ENCODE data around the gene PCDHB3.

Gene PCDHB3

DNA sequence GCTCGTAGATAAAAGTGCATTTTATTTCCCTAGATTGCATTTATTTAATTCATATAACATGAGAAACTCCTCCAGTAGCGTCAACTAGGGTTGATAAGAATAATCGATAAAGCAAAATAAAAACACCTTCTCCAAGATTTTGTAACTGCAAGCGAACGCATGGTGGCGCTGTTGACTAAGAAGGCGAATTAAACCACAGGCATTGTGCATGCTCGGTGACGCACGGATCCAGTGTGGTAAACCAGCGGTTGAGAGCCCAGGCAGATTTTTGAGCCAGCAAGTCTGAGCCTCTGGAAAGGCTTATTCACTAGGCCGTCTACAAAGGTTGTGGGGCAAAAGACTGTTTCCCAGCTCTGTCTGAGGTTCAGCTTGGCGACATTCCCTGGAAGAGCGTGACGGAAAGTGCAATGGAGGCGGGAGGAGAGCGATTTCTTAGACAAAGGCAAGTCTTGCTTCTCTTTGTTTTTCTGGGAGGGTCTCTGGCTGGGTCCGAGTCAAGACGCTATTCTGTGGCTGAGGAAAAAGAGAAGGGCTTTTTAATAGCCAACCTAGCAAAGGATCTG lies at the start of gene PCDHB3:
Gene PCDHB3, plus strand, starts transcription at position 231 of the 563 bp plus-strand sequence. Its CDS starts 177 bp downstream, at position 408.
- TF ChIP-seq, protein P1, sequence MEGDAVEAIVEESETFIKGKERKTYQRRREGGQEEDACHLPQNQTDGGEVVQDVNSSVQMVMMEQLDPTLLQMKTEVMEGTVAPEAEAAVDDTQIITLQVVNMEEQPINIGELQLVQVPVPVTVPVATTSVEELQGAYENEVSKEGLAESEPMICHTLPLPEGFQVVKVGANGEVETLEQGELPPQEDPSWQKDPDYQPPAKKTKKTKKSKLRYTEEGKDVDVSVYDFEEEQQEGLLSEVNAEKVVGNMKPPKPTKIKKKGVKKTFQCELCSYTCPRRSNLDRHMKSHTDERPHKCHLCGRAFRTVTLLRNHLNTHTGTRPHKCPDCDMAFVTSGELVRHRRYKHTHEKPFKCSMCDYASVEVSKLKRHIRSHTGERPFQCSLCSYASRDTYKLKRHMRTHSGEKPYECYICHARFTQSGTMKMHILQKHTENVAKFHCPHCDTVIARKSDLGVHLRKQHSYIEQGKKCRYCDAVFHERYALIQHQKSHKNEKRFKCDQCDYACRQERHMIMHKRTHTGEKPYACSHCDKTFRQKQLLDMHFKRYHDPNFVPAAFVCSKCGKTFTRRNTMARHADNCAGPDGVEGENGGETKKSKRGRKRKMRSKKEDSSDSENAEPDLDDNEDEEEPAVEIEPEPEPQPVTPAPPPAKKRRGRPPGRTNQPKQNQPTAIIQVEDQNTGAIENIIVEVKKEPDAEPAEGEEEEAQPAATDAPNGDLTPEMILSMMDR (IDR thresholded peaks at IDR 0.05; ENCODE audit: low read depth, low read length), result no peak
- DNase-seq (ENCODE audit: low read depth in 2 of 2), result peak in 1 of 2 donors; percentile 41

DNA sequence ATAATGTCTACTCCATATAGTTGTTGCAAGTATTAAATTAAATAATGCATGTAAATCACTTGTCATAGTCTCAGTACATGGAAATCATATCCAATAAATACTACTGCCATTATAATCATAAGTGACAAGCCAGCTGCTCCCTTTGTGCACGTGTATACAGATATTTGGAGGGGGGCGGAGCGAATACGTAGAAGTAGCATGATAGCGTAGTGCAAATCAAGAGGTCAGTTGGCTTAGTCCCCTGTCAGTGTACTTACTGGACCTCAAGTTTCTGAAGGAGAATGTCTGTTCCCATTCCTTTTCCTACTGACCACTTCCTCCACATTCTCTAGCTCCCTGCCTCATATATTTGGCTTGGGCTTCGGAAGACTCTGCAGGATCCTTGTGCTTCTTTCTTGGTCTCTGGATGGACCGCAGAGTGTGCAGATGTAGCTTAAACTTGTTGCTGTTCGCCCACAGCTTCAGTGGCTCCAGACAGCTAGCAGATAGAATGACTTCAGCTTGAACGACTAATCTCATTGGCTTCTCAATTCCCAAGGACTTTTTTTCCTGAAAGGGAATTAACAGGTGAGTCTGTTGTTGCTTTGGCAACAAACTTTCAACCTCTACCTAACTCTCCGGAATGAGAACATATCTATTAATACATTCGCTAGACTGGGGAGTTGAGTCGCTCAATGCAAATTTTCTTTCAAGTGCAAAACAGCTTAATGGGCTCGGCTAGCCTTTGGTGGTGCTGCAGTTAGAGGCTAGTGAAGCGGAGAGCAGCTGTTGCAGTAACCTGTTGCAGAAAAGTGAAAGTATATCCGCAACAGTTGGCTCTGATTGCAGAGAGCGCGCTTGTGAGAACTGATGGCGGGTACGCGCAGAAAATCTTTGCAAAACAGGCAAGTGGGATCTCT lies 49.4 kb upstream of the PCDHB3 start, which contains the start of gene PCDHB1:
Gene PCDHB1, plus strand, starts transcription at position 753 of the 899 bp plus-strand sequence. Its CDS starts 97 bp downstream, at position 850.
- peak within 1 kb of the TSS; percentile 15 to 18 for H3K4me3 ChIP-seq (replicated peaks in 1 of 2; ENCODE audit: low read depth in 2 of 2, low read length in 2 of 2)
- TF ChIP-seq, protein P1 (IDR thresholded peaks at IDR 0.05; ENCODE audit: low read depth, low read length), result no peak
- DNase-seq (ENCODE audit: low read depth in 2 of 2), result no peak

More for the DNA sequence above, at the start of gene PCDHB3:
- no peak within 1 kb of the TSS for H3K4me3 ChIP-seq (replicated peaks in 1 of 2; ENCODE audit: low read depth in 2 of 2, low read length in 2 of 2)

DNA sequence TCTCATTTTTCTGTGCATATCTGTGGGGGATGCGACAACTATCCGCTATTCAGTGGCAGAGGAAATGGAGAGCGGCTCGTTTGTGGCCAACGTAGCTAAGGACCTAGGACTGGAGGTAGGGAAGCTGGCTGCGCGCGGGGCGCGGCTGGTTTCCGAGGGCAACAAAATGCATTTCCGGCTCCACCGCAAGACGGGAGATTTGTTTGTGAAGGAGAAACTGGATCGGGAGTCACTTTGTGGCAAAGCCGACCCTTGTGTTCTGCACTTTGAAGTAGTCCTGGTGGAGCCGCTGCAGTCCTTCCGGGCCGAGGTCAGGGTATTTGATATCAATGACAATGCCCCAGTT lies 48.8 kb upstream of the PCDHB3 start:
- H3K4me3 ChIP-seq (replicated peaks in 1 of 2; ENCODE audit: low read depth in 2 of 2, low read length in 2 of 2), result peak overlapping the region; percentile 15 to 18
- TF ChIP-seq, protein P1 (IDR thresholded peaks at IDR 0.05; ENCODE audit: low read depth, low read length), result no peak
- DNase-seq (ENCODE audit: low read depth in 2 of 2), result no peak

DNA sequence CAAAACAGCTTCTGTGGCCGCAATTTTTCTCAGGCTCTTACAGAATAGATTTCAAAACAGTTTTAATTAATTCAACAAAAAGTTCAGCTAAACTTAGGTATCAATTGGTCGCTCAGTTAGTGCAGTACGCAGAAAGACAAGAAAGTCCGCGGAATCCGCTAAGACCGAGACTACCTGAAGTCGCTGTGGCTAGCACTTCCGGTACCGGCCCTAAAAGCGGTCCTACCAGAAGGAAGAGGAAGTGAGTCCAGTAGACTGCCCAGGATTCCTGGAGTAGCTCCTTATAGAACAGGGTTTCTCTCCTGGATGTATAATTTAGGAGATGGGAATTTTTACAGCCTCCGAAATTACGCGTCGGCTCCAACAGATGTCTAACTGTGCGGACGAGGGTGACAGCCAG lies 22.4 kb upstream of the PCDHB3 start:
- DNase-seq (ENCODE audit: low read depth in 2 of 2), result no peak
- TF ChIP-seq, protein P1 (IDR thresholded peaks at IDR 0.05; ENCODE audit: low read depth, low read length), result no peak
- no peak overlapping the region for H3K4me3 ChIP-seq (replicated peaks in 1 of 2; ENCODE audit: low read depth in 2 of 2, low read length in 2 of 2)

DNA sequence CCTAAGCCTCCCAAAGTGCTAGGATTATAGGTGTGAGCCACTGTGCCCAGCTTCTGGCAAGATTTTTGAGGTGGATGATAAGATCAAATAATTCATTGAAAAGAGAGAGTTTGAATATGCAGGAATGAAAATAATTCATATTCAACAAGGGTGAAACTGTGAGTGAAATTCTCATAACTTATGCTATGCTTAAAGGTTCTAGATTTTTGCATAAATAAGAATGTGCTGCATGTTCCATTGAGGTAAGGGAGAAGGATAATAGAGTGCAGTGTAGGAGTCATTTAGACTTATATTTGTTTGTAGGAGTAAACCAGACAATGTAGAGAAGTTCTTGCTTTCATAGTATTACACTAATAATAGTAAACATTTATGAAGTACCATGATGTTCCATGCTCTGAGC lies 18.0 kb upstream of the PCDHB3 start:
- DNase-seq (ENCODE audit: low read depth in 2 of 2), result no peak
- TF ChIP-seq, protein P1 (IDR thresholded peaks at IDR 0.05; ENCODE audit: low read depth, low read length), result no peak
- H3K4me3 ChIP-seq (replicated peaks in 1 of 2; ENCODE audit: low read depth in 2 of 2, low read length in 2 of 2), result no peak overlapping the region

DNA sequence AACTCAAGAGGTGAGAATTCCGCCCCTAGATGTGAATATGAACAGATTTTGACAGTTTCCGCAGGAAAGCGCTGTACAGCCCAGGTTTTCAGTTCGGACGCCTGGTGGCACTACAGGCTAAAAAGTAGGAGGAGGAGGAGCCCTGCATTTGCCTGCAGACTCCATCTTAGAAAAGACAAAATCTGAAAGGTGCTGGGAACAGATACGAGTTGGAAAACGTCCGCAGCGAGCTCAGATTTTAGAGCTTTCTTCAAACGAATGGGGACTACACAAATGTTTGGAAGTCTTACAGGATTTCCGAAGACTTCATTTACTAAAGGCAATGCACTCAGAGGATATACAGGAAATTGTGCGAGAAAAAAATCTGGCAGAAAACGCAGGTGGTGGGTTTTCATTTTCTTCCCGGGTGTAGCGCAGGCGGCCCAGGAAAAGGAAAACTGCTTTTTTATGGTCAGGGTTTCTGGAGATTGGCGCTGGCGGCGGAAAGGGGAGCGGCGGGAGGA lies 15.7 kb upstream of the PCDHB3 start:
- peak overlapping the region in 1 of 2 donors; percentile 41 for H3K4me3 ChIP-seq (replicated peaks in 1 of 2; ENCODE audit: low read depth in 2 of 2, low read length in 2 of 2)

More for the DNA sequence above, 15.7 kb upstream of the PCDHB3 start:
- TF ChIP-seq, protein P1 (IDR thresholded peaks at IDR 0.05; ENCODE audit: low read depth, low read length), result peak; percentile 61
- DNase-seq (ENCODE audit: low read depth in 2 of 2), result peak; percentile 34 to 60

Data from cardiac fibroblast (primary cell).